ENCODE data around the gene IFIT2.

GRCh38 chr10:89314676-89315075, 12.8 kb downstream of the IFIT2 start:
- TF ChIP-seq CTCF (IDR thresholded peaks at IDR 0.05) (no peak), POLR2A (IDR thresholded peaks at IDR 0.05) (no peak), POLR2AphosphoS5 (IDR thresholded peaks at IDR 0.05) (no peak), EP300 (IDR thresholded peaks at IDR 0.05) (no peak)
